Measurements from ENCODE around the gene ATP6V0E1.
"Not testable (repeated sequence)": the region's sequence is repeated elsewhere in the genome, so short reads cannot be mapped to it uniquely, and the experiment has no call there.

Gene ATP6V0E1

GRCh38 chr5:173075970-173076369 lies 92.4 kb downstream of the ATP6V0E1 start:
- DNase-seq (ENCODE audit: low read depth), result no peak

- not testable (repeated sequence) for DNase-seq (ENCODE audit: low read depth)
These were observed 92.9 kb downstream of the ATP6V0E1 start for GRCh38 chr5:173076471-173076870.

GRCh38 chr5:173078878-173079277 lies 95.3 kb downstream of the ATP6V0E1 start:
- no peak for DNase-seq (ENCODE audit: low read depth)
